ENCODE data around the gene C2. TPM values are rescaled to one million over a fixed set of nuclear protein-coding genes. Genes with fewer than 3 reads are reported as not detected.

The C2 gene
- total RNA-seq, 3 donors from 2014 or later: 5.5 to 33.7 (median 17.9) TPM

DNA sequence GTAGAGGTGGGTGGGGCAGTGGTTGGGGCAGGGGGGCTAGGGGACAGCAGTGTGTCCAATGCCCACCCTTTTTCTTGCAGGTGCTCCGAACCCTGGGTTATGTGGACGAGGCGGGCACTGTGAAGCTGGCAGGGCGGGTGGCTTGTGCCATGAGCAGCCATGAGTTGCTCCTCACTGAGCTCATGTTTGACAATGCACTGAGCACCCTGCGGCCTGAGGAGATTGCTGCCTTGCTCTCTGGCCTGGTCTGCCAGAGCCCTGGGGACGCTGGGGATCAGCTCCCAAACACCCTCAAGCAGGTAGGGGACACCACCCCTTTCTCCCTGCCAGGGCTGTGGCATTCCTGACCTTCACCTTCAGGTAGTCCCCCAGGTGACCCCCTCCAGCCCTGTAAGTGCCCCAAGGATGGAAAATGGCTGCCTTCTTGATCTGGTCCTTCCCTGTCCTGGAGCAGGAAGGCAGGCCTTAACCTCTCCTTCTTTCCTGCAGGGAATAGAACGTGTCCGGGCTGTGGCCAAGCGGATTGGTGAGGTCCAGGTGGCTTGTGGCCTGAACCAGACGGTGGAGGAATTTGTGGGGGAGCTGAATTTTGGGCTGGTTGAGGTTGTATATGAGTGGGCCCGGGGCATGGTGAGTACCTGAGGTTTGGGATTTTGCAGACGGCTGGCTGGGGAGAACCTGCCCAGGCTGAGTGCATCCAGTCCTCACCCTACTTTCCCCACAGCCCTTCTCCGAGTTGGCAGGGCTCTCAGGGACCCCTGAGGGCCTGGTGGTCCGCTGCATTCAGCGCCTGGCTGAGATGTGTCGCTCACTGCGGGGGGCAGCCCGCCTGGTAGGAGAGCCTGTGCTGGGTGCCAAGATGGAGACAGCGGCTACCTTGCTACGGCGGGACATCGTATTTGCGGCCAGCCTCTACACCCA is 41.5 kb downstream of the C2 start:
- Histone ChIP-seq H3K9me3 (no peaks in the 10 kb centered on the region), H3K4me1 (ENCODE audit: low read depth) (peaks cover 17% of the 10 kb centered on the region), H3K4me3 (no peak overlapping the region), H3K36me3 (ENCODE audit: low read depth) (peaks cover 8% of the 10 kb centered on the region)
- TF ChIP-seq, protein P1, sequence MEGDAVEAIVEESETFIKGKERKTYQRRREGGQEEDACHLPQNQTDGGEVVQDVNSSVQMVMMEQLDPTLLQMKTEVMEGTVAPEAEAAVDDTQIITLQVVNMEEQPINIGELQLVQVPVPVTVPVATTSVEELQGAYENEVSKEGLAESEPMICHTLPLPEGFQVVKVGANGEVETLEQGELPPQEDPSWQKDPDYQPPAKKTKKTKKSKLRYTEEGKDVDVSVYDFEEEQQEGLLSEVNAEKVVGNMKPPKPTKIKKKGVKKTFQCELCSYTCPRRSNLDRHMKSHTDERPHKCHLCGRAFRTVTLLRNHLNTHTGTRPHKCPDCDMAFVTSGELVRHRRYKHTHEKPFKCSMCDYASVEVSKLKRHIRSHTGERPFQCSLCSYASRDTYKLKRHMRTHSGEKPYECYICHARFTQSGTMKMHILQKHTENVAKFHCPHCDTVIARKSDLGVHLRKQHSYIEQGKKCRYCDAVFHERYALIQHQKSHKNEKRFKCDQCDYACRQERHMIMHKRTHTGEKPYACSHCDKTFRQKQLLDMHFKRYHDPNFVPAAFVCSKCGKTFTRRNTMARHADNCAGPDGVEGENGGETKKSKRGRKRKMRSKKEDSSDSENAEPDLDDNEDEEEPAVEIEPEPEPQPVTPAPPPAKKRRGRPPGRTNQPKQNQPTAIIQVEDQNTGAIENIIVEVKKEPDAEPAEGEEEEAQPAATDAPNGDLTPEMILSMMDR (IDR thresholded peaks at IDR 0.05): no peak
- ATAC-seq (no peak), DNase-seq (no peak)
- intact Hi-C loops (cut with DNase I, micrococcal nuclease): no loop called here

DNA sequence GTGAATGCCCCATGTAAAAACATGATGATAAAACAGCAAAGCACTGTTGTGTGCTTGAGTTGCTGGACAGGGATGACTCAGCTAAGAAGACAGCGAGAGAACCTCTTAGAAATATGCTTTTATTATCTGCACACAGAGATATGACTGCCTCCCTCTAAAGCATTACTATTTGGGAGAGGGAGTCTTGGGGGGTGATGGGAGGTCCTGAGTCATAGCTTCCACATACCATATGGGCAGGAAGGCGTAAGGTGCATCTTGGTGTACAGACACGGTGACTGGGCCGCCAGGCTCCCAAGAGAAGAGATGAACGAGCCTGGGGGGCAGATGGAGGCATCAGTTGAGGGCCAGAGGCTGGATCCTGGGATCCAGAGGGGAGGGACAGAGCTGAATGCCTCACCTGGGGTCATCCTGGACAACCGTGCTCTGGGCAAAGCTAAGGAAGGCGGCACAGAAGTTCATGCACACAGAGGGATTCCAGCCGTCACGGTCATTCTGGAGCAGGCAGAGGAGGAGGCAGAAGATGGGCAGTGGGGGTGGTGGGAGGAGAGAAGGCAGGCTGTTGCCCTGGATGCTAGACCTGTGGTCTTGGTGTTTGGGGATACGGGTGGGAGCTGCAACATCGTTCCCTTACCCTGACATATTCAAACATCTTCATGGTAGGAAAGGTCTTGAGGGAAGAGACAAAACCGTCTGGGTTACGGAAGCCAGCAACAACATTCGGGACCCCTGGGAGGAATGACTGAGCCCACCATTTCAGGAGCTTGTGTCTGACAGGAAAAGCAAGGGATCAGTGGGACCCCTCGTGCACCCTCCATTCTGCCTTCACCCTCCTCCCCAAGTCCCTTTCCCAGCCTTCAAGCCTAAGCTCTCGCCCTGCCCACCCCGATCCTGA is 42.4 kb downstream of the C2 start:
- Histone ChIP-seq H3K4me3 (no peak overlapping the region), H3K36me3 (ENCODE audit: low read depth) (peaks cover 2% of the 10 kb centered on the region), H3K4me1 (ENCODE audit: low read depth) (peaks cover 17% of the 10 kb centered on the region), H3K9me3 (no peaks in the 10 kb centered on the region)
- TF ChIP-seq, protein P1 (IDR thresholded peaks at IDR 0.05): no peak
- ATAC-seq (no peak), DNase-seq (no peak)
- intact Hi-C loops (cut with DNase I, micrococcal nuclease): no loop called here

DNA sequence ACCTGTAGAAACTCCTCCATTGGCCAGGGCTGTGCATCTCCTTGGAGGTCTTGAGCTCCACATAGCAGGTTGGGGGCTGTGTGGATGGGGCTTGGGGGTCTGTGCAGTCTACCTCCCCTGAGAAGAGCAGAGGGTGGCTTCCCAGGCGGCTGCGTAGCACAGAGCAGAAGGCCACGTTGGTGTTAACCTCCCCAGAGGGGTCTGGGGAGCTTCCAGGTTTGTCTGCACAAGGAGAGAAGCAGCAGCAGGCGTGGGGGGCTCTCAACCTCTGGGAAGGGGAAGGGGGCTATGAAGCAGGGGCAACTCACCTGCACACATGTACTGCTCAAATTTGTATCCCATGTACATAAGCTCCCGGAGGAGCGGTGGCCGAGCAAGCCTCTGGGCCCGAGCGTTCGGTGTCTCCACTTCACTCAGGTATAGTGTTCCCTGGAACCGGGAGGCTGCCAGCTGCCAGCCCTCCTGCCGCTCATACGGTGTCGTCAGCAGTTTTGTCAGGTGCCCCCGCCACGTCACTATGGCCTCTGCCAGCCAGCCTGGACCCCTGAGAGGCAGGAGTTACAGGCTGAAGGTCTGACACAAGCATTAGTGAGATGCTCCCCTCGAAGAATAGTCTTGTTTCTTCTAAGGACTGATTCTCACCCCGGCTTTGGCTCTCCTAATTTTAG is 43.2 kb downstream of the C2 start:
- Histone ChIP-seq H3K9me3 (no peaks in the 10 kb centered on the region), H3K4me1 (ENCODE audit: low read depth) (peaks cover 17% of the 10 kb centered on the region), H3K36me3 (ENCODE audit: low read depth) (peaks cover 2% of the 10 kb centered on the region), H3K4me3 (no peak overlapping the region)
- DNase-seq: no peak
- intact Hi-C loops (cut with DNase I, micrococcal nuclease): no loop called here
- TF ChIP-seq, protein P1 (IDR thresholded peaks at IDR 0.05): no peak
- no peak for ATAC-seq

DNA sequence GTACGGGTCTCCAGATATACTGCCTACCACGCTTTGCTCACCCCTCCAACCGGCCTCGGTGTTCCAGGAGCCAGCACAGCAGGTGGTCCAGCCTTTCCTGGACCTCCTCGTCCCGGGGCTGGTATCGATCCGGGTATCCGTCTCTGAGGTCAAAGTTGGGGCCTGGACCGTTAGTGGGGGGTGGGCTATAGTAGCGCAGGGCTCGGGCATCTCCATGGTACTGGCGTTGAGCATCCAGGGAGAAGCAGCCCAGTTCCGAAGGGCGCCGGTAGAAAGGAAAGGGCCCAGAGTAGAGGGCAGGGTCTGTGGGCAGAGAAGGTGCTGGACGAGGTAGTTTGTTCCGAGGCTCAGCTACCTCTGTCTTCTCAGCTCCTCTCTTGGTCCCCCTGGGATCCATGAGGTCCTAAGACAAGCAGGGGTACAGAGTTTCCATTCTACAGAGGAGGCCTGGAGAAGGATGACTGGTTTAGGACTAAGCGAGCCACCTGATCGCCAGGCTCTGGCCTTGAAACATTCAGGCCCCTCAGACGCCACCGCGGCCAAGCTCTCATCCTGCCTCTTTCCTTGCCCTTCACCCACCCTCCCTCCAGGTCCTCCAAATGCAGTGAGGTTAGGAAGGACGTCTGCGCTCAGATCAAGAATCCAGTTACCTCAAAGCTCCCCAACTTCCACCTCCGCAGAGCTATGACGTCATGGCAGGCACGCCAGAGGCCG is 43.9 kb downstream of the C2 start:
- peaks cover 17% of the 10 kb centered on the region for H3K4me1 ChIP-seq (ENCODE audit: low read depth)
- peak overlapping the region; percentile 76 for H3K4me3 ChIP-seq
- intact Hi-C loops (cut with DNase I, micrococcal nuclease): no loop called here
- H3K9me3 ChIP-seq: no peaks in the 10 kb centered on the region
- ATAC-seq: no peak
- H3K36me3 ChIP-seq (ENCODE audit: low read depth): peaks cover 2% of the 10 kb centered on the region
- TF ChIP-seq, protein P1 (IDR thresholded peaks at IDR 0.05): no peak
- DNase-seq: peak in 1 of 3 donors; percentile 43
